Cardiac fibroblast (primary cell): ENCODE results near the gene DNAJC12.

ENCODE experiments used
- DNase-seq, 2 donors: peaks; one replicate each; pipeline versions ENCODE4 v3.0.0 to v3.0.0-alpha.2; 2010; ENCODE audit warnings: low read depth in 2 of 2
- H3K4me3 ChIP-seq, 2 donors: replicated peaks in 1 of 2; 1 replicate in 1 of 2; 2 replicates in 1 of 2; pipeline ENCODE4 v1.5.1; 2011; ENCODE audit warnings: low read depth in 2 of 2, low read length in 2 of 2, mild to moderate bottlenecking in 2 of 2, moderate library complexity in 1 of 2
- CTCF ChIP-seq: IDR thresholded peaks from one replicate; pipeline ENCODE4 v1.5.1; 2011; ENCODE audit warnings: low read depth, mild to moderate bottlenecking, low read length, inconsistent platforms

Gene DNAJC12

DNA sequence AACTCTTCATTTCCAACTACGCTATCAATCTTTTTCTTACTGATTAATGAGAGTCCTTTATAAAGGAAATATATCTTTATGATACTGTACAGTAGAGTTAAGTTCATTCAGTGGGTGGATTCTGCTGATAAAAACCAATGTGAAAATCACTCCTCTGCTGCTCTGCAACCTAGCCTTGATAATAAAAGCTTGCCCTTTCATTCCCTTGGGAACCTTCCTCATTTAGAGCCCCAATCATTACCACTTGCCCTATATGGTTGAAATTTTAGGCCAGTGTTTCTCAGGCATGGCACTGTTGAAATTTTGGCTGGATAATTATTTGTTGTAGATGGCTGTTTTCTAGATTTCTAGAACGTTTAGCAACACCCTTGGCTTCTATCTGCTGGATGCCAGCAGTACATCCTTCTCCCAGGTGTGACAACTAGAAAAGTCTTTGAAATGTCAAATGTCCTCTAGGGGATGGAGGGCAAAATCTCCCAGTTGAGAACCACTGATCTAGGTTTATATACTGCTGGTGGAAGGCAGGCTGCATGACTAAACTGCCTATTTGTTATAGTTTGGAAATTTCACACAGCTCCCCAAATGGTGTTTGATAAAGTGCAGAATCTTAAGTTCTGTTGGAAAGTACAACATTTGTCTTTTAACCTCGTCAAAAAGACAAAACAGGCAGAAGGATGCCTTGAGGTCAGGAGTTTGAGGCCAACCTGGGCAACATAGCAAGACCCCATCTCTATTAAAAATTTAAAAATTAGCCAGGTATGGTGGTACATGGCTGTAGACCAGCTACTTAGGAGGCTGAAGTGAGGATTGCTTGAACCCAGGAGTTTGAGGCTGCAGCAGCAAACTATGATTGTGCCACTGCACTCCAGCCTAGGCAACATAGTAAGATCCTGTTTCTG lies 37.6 kb upstream of the DNAJC12 start:
- DNase-seq, result no peak
- no peak overlapping the region for H3K4me3 ChIP-seq
- TF ChIP-seq CTCF, result no peak

DNA sequence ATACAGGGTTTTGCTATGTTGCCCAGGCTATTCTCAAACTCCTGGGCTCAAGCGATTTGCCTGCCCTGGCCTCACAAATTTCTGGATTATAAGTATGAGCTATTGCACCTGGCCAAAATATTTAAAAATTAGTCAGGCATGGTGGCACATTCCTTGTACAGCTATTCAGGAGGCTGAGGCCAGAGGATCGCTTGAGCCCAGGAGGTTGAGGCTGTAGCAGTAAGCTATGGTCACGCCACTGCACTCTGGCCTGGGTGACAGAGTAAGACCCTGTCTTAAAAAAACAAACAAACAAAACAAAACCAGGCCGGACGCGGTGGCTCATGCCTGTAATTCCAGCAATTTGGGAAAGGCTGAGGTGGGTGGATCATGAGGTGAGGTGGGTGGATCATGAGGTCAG lies 32.0 kb upstream of the DNAJC12 start:
- H3K4me3 ChIP-seq, result no peak overlapping the region
- no peak for TF ChIP-seq CTCF
- no peak for DNase-seq

DNA sequence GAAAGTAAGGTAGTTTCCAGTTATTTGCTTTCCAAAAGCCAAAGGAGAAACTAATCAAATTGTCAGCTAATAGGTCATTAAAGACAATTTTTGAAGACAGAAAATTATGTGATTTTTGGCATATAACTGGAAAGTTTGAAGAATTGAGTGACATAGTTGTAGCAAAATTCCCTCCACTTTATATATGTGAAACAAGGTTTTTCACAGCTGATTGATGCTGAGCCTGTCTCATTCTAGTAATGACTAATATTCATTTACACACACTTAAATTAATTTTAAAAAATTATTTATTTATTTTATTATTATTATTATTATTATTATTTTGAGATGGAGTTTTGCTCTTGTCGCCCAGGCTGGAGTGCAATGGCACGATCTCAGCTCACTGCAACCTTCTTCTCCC lies 30.1 kb upstream of the DNAJC12 start:
- no peak for DNase-seq
- no peak for TF ChIP-seq CTCF
- no peak overlapping the region for H3K4me3 ChIP-seq

DNA sequence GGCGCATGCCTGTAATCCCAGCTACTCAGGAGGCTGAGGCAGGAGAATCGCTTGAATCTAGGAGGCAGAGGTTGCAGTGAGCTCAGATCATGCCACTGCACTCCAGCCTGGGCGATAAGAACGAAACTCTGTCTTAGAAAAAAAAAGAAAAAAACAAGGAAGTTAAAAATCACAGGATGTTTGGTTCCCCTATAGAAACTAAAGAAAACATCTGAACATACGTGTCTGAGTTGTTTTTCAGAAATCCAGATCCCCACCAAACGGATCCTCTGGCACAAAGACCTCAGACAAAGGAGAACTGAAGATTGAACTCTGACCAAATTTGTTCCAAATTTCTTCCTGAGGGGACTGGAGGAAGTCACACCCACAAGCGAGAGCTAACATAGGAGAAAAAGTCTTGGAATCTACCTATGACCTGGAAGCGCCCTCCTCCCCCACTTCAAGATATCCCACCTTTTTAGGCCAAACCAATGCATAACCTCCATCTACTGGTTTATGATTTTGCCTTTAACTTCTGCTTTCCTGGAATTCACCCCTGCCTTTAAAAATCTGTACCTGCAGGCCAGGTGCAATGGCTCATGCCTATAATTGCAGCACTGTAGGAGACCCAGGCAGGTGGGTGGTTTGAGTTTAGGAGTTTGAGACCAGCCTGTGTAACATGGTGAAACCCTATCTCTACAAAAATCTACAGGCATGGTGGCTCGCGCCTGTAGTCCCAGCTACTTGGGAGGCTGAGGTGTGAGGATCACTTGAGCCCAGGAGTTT lies 26.8 kb upstream of the DNAJC12 start:
- H3K4me3 ChIP-seq, result no peak overlapping the region

GRCh38 chr10:67863094-67863493 lies 25.1 kb upstream of the DNAJC12 start:
- DNase-seq, result no peak
- no peak for TF ChIP-seq CTCF
- no peak overlapping the region for H3K4me3 ChIP-seq

More for the DNA sequence above, 26.8 kb upstream of the DNAJC12 start:
- DNase-seq, result no peak
- no peak for TF ChIP-seq CTCF

DNA sequence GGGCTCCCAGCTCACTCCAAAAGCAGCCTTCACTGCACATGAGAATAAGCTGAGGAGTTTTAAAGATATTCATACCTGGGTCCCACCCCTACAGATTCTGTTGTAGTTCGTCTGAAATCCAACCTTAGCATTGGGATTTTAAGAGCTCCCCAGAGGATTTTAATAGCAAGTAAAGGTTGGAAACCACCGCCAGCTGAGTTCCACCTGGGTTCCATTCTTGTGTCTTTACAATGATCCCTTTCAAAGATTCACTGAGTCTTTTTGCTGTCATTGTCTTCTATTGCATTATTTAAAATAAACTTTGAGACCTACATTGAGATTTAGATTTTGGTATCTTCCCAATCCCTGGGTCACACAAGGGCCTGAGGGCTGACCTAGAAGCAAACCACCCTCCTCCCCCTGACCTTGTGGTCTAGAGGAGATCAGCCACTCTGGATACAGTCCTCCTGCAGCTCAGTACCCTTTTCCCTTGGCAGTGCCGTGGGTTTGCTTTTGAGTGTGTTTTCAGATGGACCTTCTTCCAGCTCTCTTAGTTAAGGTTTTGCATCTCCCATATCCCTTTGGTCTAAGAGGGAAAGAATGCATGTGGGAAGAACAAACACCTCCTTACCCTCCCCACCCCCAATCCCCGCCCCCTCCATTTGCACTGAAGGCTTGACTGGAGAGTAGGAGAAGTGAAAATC lies 23.9 kb upstream of the DNAJC12 start:
- no peak for TF ChIP-seq CTCF
- H3K4me3 ChIP-seq, result no peak overlapping the region
- no peak for DNase-seq
